Naive thymus-derived CD4-positive, alpha-beta T cell (primary cell): ENCODE measurements around the gene NCAM2. TPM values are rescaled to one million over a fixed set of nuclear protein-coding genes. Genes with fewer than 3 reads are reported as not detected.

Experiments used
- ATAC-seq: fragments of 150-1000 bp; cut with Tn5 transposase; 2 replicates; pipeline ENCODE4 v1.10.0; 2021; ENCODE audit warnings: mild to moderate bottlenecking, moderate library complexity
- CTCF ChIA-PET: fragments of 350-600 bp; sonication (Branson Sonifier 250); formaldehyde crosslinking; loops from one replicate; lab custom pipeline; 2021; ENCODE audit warnings: antibody characterized with exemption; lab: Charles Lee
- POLR2A ChIA-PET: fragments of 350-600 bp; sonication (Branson Sonifier 250); formaldehyde crosslinking; loops from one replicate; lab custom pipeline; 2021; ENCODE audit warnings: antibody characterized with exemption, inconsistent platforms; lab: Charles Lee
- DNase-seq, 9 donors: peaks; one replicate each; pipeline versions ENCODE4 v3.0.0 to v3.0.0-alpha.2; 2020 to 2022; ENCODE audit warnings: mixed read lengths in 1 of 9
- H3K27ac ChIP-seq: one replicate; pipeline ENCODE4 v1.7.0; 2013; ENCODE audit warnings: mild to moderate bottlenecking, low read depth, low read length, moderate library complexity
- H3K27me3 ChIP-seq, 2 donors: one replicate each; pipeline ENCODE4 v1.7.0; 2013; ENCODE audit warnings: low read length in 2 of 2, mild to moderate bottlenecking in 2 of 2, moderate library complexity in 2 of 2; ENCODE audit not compliant: control insufficient read depth in 2 of 2, insufficient read depth in 2 of 2
- H3K36me3 ChIP-seq, 3 experiments: 1 replicate in 2 of 3; 2 replicates in 1 of 3; pipeline ENCODE4 v1.7.0; 2013; ENCODE audit warnings: low read length in 3 of 3, mild to moderate bottlenecking in 3 of 3, moderate library complexity in 1 of 3; ENCODE audit not compliant: insufficient read depth in 3 of 3, control insufficient read depth in 2 of 3
- H3K4me1 ChIP-seq, 2 donors: one replicate each; pipeline ENCODE4 v1.7.0; 2013; ENCODE audit warnings: low read length in 2 of 2, mild to moderate bottlenecking in 2 of 2, moderate library complexity in 1 of 2; ENCODE audit not compliant: control insufficient read depth in 2 of 2, insufficient read depth in 2 of 2
- H3K4me3 ChIP-seq: 2 replicates; pipeline ENCODE4 v1.7.0; 2013; ENCODE audit warnings: mild to moderate bottlenecking, low read length
- H3K9me3 ChIP-seq, 3 experiments: 1 replicate in 2 of 3; 2 replicates in 1 of 3; pipeline ENCODE4 v1.7.0; 2013; ENCODE audit warnings: low read length in 3 of 3; ENCODE audit not compliant: control insufficient read depth in 2 of 3
- H3K27ac Mint-ChIP-seq, 9 donors: one replicate each; pipeline ENCODE4 v1.8.0; 2020 to 2022; ENCODE audit warnings: mixed read lengths in 9 of 9, mild to moderate bottlenecking in 8 of 9, moderate library complexity in 5 of 9, inconsistent platforms in 2 of 9
- H3K27me3 Mint-ChIP-seq, 5 donors: one replicate each; pipeline ENCODE4 v1.8.0; 2021 to 2022; ENCODE audit warnings: mixed read lengths in 5 of 5, mild to moderate bottlenecking in 1 of 5
- H3K36me3 Mint-ChIP-seq, 5 donors: one replicate each; pipeline ENCODE4 v1.8.0; 2020 to 2022; ENCODE audit warnings: mixed read lengths in 5 of 5, mild to moderate bottlenecking in 3 of 5, inconsistent platforms in 1 of 5
- H3K4me1 Mint-ChIP-seq, 7 donors: one replicate each; pipeline ENCODE4 v1.8.0; 2020 to 2022; ENCODE audit warnings: mixed read lengths in 7 of 7, mild to moderate bottlenecking in 3 of 7, inconsistent platforms in 1 of 7
- H3K4me3 Mint-ChIP-seq, 10 donors: one replicate each; pipeline ENCODE4 v1.8.0; 2020 to 2022; ENCODE audit warnings: mild to moderate bottlenecking in 10 of 10, mixed read lengths in 10 of 10, moderate library complexity in 6 of 10, inconsistent platforms in 2 of 10
- H3K9me3 Mint-ChIP-seq, 11 donors: one replicate each; pipeline ENCODE4 v1.8.0; 2020 to 2022; ENCODE audit warnings: mixed read lengths in 11 of 11, mild to moderate bottlenecking in 4 of 11, inconsistent platforms in 1 of 11, moderate library complexity in 1 of 11
- intact Hi-C, 2 donors: fragments of 100-400 bp; cut with micrococcal nuclease; formaldehyde crosslinking; loops; one replicate each; pipeline ENCODE4 v1.15.1; 2023
- polyA plus RNA-seq, 2 donors: library from polyadenylated mRNA; unstranded; fragments of 300-500 nt; fragmentation: Illumina TruSeq; gene quantifications; one replicate each; pipeline ENCODE4 v1.2.3, GENCODE V29; 2021
- total RNA-seq, 6 experiments: library from RNA in 5 of 6; stranded (reverse) in 5 of 6; gene quantifications; 1 replicate in 5 of 6; 2 replicates in 1 of 6; pipeline ENCODE4 v1.2.3 and lab custom pipeline; 2021 to 2026

The NCAM2 gene
- total and polyA plus RNA-seq, 7 experiments from 2014 or later: 0.07 TPM; not detected in 6

- no peak for ATAC-seq
- H3K9me3 ChIP-seq: no peaks in the 10 kb centered on the region
- H3K27me3 Mint-ChIP-seq: peaks cover 0 to 2% (median 0%) of the 10 kb centered on the region in 5 donors
- intact Hi-C loops: no loop called here
- H3K4me1 Mint-ChIP-seq: peaks cover 0 to 6% (median 0%) of the 10 kb centered on the region in 7 donors
- H3K36me3 ChIP-seq: no peaks in the 10 kb centered on the region
- no peaks in the 10 kb centered on the region for H3K4me1 ChIP-seq
- H3K27ac Mint-ChIP-seq: no peak overlapping the region
- CTCF ChIA-PET: no interaction called here
- H3K9me3 Mint-ChIP-seq: peaks cover 0 to 4% (median 0%) of the 10 kb centered on the region in 11 donors
- no peaks in the 10 kb centered on the region for H3K27me3 ChIP-seq
- no peak overlapping the region for H3K4me3 ChIP-seq
- H3K27ac ChIP-seq: no peak overlapping the region
- H3K36me3 Mint-ChIP-seq: peaks cover 0 to 4% (median 0%) of the 10 kb centered on the region in 5 donors
- H3K4me3 Mint-ChIP-seq: no peak overlapping the region
- POLR2A ChIA-PET: no interaction called here
- DNase-seq: no peak
These were observed 186.7 kb downstream of the NCAM2 start for GRCh38 chr21:21184771-21185528.

- ChIA-PET CTCF (no interaction called here), POLR2A (no interaction called here)
- Mint-ChIP-seq H3K27me3 (peaks cover 0 to 3% (median 0%) of the 10 kb centered on the region in 5 donors), H3K36me3 (peaks cover 0 to 6% (median 0%) of the 10 kb centered on the region in 5 donors), H3K4me1 (peaks cover 0 to 14% (median 0%) of the 10 kb centered on the region in 7 donors), H3K27ac (no peak overlapping the region), H3K9me3 (peaks cover 0 to 14% (median 0%) of the 10 kb centered on the region in 11 donors), H3K4me3 (no peak overlapping the region)
- Histone ChIP-seq H3K9me3 (no peaks in the 10 kb centered on the region), H3K27me3 (no peaks in the 10 kb centered on the region), H3K4me1 (no peaks in the 10 kb centered on the region), H3K36me3 (no peaks in the 10 kb centered on the region), H3K27ac (no peak overlapping the region), H3K4me3 (no peak overlapping the region)
- no peak for DNase-seq
- no peak for ATAC-seq
- intact Hi-C loops: no loop called here
These were observed 189.4 kb downstream of the NCAM2 start for GRCh38 chr21:21187579-21187978.

GRCh38 chr21:21188513-21189195 is 190.4 kb downstream of the NCAM2 start:
- Histone ChIP-seq H3K27ac (no peak overlapping the region), H3K4me1 (no peaks in the 10 kb centered on the region), H3K27me3 (no peaks in the 10 kb centered on the region), H3K4me3 (no peak overlapping the region), H3K36me3 (no peaks in the 10 kb centered on the region), H3K9me3 (no peaks in the 10 kb centered on the region)
- Mint-ChIP-seq H3K27ac (no peak overlapping the region), H3K4me1 (peaks cover 0 to 19% (median 0%) of the 10 kb centered on the region in 7 donors), H3K4me3 (no peak overlapping the region), H3K36me3 (peaks cover 0 to 6% (median 0%) of the 10 kb centered on the region in 5 donors), H3K9me3 (peaks cover 0 to 16% (median 0%) of the 10 kb centered on the region in 11 donors), H3K27me3 (peaks cover 0 to 3% (median 0%) of the 10 kb centered on the region in 5 donors)
- intact Hi-C loops: no loop called here
- POLR2A ChIA-PET: no interaction called here
- ATAC-seq: no peak
- CTCF ChIA-PET: no interaction called here
- no peak for DNase-seq

- no peaks in the 10 kb centered on the region for H3K27me3 ChIP-seq
- no peaks in the 10 kb centered on the region for H3K9me3 ChIP-seq
- no peak overlapping the region for H3K4me3 ChIP-seq
- ChIA-PET CTCF (no interaction called here), POLR2A (no interaction called here)
- H3K36me3 Mint-ChIP-seq: peaks cover 0 to 12% (median 0%) of the 10 kb centered on the region in 5 donors
- no peak overlapping the region for H3K27ac ChIP-seq
- H3K4me1 Mint-ChIP-seq: peaks cover 0 to 42% (median 0%) of the 10 kb centered on the region in 7 donors
- intact Hi-C loops: no loop called here
- H3K27ac Mint-ChIP-seq: no peak overlapping the region
- H3K27me3 Mint-ChIP-seq: peaks cover 0 to 3% (median 0%) of the 10 kb centered on the region in 5 donors
- H3K4me3 Mint-ChIP-seq: no peak overlapping the region
- ATAC-seq (no peak), DNase-seq (no peak)
- H3K4me1 ChIP-seq: no peaks in the 10 kb centered on the region
- no peaks in the 10 kb centered on the region for H3K36me3 ChIP-seq
- H3K9me3 Mint-ChIP-seq: peaks cover 0 to 12% (median 1%) of the 10 kb centered on the region in 11 donors
These were observed 197.3 kb downstream of the NCAM2 start for GRCh38 chr21:21195417-21195943.

- Histone ChIP-seq H3K4me1 (no peaks in the 10 kb centered on the region), H3K4me3 (no peak overlapping the region), H3K36me3 (no peaks in the 10 kb centered on the region), H3K27ac (no peak overlapping the region), H3K9me3 (no peaks in the 10 kb centered on the region), H3K27me3 (no peaks in the 10 kb centered on the region)
- no peak overlapping the region for H3K4me3 Mint-ChIP-seq
- no peak overlapping the region for H3K27ac Mint-ChIP-seq
- no peak for ATAC-seq
- H3K27me3 Mint-ChIP-seq: peaks cover 0 to 3% (median 0%) of the 10 kb centered on the region in 5 donors
- H3K36me3 Mint-ChIP-seq: peaks cover 0 to 12% (median 0%) of the 10 kb centered on the region in 5 donors
- intact Hi-C loops: no loop called here
- ChIA-PET CTCF (no interaction called here), POLR2A (no interaction called here)
- peaks cover 0 to 46% (median 0%) of the 10 kb centered on the region in 7 donors for H3K4me1 Mint-ChIP-seq
- peaks cover 0 to 12% (median 1%) of the 10 kb centered on the region in 11 donors for H3K9me3 Mint-ChIP-seq
- no peak for DNase-seq
These were observed 197.9 kb downstream of the NCAM2 start for GRCh38 chr21:21196087-21196486.

GRCh38 chr21:21196848-21197247 is 198.6 kb downstream of the NCAM2 start:
- no peak overlapping the region for H3K4me3 Mint-ChIP-seq
- ChIA-PET CTCF (no interaction called here), POLR2A (no interaction called here)
- Histone ChIP-seq H3K36me3 (no peaks in the 10 kb centered on the region), H3K4me3 (no peak overlapping the region), H3K27me3 (no peaks in the 10 kb centered on the region), H3K9me3 (no peaks in the 10 kb centered on the region), H3K27ac (no peak overlapping the region), H3K4me1 (no peaks in the 10 kb centered on the region)
- H3K36me3 Mint-ChIP-seq: peaks cover 0 to 12% (median 0%) of the 10 kb centered on the region in 5 donors
- intact Hi-C loops: no loop called here
- DNase-seq (no peak), ATAC-seq (no peak)
- H3K27ac Mint-ChIP-seq: no peak overlapping the region
- H3K9me3 Mint-ChIP-seq: peaks cover 0 to 11% (median 1%) of the 10 kb centered on the region in 11 donors
- H3K4me1 Mint-ChIP-seq: peaks cover 0 to 54% (median 0%) of the 10 kb centered on the region in 7 donors
- H3K27me3 Mint-ChIP-seq: no peaks in the 10 kb centered on the region
